Esophagus muscularis mucosa (tissue), 2 donors: ENCODE measurements around the gene ZBTB46.
A peak's percentile ranks its signal among the peaks of the same experiment; 100 is the strongest.

Experiments
- POLR2A ChIP-seq: fragments of 450-650 bp; IDR thresholded peaks from one replicate; pipeline ENCODE4 v1.6.1; 2017; ENCODE audit warnings: antibody characterized with exemption, moderate library complexity, mild to moderate bottlenecking, low read depth
- POLR2AphosphoS5 ChIP-seq, 2 donors: sonication (generic); formaldehyde crosslinking; IDR thresholded peaks; one replicate each; pipeline ENCODE4 v1.6.1; 2017; ENCODE audit warnings: antibody characterized with exemption in 2 of 2

DNA sequence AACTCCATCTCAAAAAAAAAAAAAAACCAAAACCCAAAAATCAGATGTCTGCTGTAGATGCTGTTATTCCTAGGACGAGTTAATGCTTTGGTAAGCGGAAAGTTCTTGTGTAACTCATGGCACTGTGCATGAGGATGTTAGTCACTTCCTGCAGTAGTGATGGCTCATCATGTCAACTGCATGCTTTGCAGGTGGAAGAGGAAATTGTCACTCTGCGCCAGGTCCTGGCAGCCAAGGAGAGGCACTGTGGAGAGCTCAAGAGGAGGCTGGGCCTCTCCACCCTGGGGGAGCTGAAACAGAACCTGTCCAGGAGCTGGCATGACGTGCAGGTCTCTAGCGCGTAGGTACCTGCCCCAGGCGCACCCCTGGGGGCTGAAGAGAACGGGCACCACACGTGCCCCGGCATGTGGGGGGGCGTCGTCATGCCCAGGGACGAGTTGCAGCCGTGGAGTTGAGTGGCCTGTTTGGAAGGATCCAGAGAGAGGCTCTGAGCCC is 42.5 kb upstream of the ZBTB46 start:
- peak; percentile 80 to 84 for TF ChIP-seq POLR2AphosphoS5 (IDR thresholded peaks at IDR 0.05)
- no peak for TF ChIP-seq POLR2A
